Ramos (cell line): ENCODE data around the gene CCR5AS.
"Not testable (repeated sequence)": the region's sequence is repeated elsewhere in the genome, so short reads cannot be mapped to it uniquely, and the experiment has no call there.

Experiments used
- in situ Hi-C: fragments of 300-500 bp; cut with MboI; formaldehyde crosslinking; loops from one replicate; pipeline ENCODE4 v1.14.3; 2022; ENCODE audit warnings: low sequenced_read_pairs; ENCODE audit not compliant: unreplicated experiment

CCR5AS gene

DNA sequence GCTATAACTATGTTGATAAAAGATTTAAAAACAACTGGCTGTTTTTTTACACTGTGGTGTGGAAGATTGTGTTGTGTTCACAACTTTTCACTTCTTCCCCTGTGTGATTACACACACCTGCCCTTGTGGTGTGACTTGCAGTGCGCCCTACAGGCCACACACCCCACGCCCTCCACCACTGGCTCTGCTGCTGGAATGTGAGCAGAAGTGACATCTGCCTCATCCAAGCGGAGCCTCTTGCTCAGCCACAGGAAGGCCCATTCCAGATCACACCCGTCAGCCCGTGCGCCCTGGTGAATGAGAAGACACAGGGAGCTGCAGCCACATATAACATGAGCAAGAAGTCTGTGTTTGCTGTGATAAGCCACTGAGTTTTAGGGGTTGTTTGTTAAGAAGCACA lies 46.0 kb downstream of the CCR5AS start:
- in situ Hi-C loops, result no loop called here

DNA sequence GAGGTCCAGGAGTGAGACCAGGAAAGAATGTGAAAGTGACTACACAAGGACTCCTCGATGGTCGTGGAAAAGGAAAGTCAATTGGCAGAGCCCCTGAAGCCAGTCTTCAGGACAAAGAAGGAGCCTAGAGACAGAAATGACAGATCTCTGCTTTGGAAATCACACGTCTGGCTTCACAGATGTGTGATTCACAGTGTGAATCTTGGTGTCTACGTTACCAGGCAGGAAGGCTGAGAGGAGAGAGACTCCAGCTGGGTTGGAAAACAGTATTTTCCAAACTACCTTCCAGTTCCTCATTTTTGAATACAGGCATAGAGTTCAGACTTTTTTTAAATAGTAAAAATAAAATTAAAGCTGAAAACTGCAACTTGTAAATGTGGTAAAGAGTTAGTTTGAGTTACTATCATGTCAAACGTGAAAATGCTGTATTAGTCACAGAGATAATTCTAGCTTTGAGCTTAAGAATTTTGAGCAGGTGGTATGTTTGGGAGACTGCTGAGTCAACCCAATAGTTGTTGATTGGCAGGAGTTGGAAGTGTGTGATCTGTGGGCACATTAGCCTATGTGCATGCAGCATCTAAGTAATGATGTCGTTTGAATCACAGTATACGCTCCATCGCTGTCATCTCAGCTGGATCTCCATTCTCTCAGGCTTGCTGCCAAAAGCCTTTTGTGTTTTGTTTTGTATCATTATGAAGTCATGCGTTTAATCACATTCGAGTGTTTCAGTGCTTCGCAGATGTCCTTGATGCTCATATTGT lies 47.0 kb downstream of the CCR5AS start:
- in situ Hi-C loops, result no loop called here

DNA sequence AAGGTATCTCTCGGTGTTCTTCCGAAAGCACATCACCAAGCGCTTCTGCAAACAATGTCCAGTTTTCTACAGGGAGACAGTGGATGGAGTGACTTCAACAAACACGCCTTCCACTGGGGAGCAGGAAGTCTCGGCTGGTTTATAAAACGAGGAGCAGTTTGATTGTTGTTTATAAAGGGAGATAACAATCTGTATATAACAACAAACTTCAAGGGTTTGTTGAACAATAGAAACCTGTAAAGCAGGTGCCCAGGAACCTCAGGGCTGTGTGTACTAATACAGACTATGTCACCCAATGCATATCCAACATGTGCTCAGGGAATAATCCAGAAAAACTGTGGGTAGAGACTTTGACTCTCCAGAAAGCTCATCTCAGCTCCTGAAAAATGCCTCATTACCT lies 48.4 kb downstream of the CCR5AS start:
- in situ Hi-C loops, result no loop called here

GRCh38 chr3:46356909-46357308 lies 50.0 kb downstream of the CCR5AS start:
- in situ Hi-C loops, result no loop called here

DNA sequence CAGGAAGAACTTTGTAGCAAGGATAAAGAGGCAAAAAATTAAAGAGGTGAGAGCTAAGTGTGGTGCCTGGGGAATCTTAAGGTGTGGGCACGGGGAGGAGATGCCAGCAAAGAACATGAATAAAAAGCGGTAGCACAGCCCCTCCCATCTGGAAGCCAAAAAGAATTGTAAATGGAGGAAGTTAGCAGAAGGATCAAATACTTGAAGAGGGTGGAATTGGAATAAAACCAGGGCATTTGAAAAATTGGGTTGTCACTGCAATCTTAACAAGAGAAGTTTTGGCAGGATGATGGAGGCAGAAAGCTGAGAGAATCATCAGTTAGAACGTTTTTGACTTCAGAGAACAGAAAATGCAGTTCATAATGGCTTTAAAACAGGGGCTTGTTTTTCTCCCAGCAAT lies 50.6 kb downstream of the CCR5AS start:
- in situ Hi-C loops, result no loop called here

DNA sequence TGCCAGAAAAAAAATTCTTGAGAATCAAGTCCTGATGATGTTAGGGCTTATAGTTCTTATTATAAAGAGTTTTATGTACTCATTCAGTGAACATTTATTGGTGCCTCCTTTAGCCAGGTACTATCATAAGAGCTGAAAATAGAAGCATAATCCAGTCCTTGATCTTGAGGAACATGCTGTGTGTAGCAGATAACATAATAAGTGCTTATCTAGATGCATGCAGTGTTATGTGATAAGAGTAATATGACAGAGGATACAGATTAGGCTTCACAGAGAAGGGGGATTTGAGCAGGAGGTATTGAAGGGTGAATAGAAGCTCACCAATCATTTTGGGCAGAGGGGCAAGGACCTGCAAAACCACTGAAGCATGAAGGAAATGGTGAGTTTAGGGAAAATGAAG lies 51.9 kb downstream of the CCR5AS start:
- in situ Hi-C loops, result no loop called here

DNA sequence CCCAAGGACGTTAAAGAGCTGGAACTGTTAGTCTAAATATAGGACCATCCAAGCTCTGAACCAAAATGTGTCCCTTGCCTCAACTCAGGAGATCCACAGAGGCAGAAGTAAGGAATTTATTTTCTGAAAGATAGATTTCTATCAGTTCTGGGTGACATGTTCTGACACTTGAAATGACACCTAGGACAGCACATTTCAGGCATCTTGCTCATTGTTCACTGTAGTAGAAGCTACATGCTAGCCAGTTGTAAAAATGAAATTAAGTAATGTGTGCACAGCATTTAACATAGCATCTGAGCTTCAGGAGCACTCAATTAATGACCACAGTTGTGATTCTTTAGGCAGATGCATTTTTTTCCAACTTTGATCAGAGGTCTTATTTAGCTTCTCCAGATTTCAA lies 52.4 kb downstream of the CCR5AS start:
- in situ Hi-C loops, result no loop called here

DNA sequence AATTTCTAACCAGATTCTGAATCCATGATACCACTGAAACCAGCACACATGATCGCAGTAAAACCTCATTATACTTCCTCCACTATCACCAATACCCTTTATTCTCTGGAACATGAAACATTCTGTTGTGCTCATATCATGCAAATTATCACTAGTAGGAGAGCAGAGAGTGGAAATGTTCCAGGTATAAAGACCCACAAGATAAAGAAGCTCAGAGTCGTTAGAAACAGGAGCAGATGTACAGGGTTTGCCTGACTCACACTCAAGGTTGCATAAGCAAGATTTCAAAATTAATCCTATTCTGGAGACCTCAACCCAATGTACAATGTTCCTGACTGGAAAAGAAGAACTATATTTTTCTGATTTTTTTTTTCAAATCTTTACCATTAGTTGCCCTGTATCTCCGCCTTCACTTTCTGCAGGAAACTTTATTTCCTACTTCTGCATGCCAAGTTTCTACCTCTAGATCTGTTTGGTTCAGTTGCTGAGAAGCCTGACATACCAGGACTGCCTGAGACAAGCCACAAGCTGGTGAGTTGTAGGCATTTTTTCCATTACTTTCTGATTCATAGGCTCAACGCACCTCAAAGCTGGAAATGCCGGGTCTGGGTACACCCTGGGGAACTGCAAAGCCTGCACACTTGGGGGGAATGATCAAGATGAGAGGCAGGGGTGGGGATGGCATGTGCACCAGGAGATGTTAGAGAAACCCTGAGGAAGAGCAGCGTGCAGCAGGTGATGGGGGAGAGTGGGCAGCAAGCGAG lies 53.0 kb downstream of the CCR5AS start, which contains the start of gene CCR2:
Gene CCR2 (plus strand): TSS at position 465 of the 764 bp plus-strand sequence. CDS start 3,417 bp downstream, outside the sequence.
- in situ Hi-C loops, result no loop called here

GRCh38 chr3:46353090-46353489 lies 53.8 kb downstream of the CCR5AS start:
- in situ Hi-C loops, result no loop called here

- in situ Hi-C loops, result no loop called here
Observed at GRCh38 chr3:46351646-46352045, 55.2 kb downstream of the CCR5AS start.

DNA sequence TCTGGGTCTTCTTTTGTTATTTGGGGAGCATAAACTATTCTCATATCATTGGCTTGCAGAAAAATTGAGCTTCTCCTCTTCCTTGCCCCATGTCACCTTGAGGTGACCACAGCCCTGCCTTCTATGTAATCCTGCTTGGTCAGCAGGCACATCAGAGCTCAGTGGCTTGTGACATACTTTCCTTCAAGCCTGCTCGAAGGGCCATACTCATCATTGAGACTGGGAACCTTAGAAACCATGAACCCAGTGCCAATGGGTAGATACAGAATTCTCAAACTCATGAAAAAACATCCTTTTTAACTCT lies 56.7 kb downstream of the CCR5AS start:
- in situ Hi-C loops, result no loop called here

- in situ Hi-C loops, result no loop called here
Observed at GRCh38 chr3:46349484-46350261, 57.2 kb downstream of the CCR5AS start.

DNA sequence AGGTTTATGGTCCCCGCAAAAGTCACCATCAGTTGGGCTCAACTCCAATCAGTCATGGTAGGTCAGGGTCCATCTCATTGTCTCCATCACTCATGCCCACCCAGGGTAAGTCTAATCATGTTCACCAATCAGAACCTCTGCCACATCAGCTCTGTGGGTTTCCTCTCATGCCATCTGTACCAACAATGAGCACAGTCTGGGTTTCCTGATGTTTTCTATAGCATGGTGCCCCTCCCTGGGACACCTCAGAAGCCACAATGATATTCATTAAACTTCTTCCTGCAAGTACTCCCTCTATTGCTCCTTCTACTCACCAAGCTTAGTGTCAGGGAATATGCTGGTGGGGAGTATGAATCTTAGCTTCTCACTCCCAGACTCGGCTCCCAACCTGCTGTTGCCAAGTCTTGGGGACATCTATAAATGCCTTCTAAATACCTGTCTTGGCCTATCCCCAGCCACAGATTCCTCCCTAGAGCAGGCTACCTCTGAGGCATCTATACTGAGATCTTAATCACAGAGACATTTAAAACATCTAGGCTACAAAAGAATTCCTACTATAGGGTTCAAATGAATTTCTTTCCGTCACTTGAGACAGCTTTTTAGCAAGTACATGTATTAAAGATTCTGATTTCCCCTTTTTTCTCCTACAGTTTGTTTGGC lies 57.9 kb downstream of the CCR5AS start:
- in situ Hi-C loops, result no loop called here

- in situ Hi-C loops, result no loop called here
Observed at GRCh38 chr3:46344476-46344875, 62.4 kb downstream of the CCR5AS start.

- in situ Hi-C loops, result no loop called here
Observed at GRCh38 chr3:46338840-46339239, 68.0 kb downstream of the CCR5AS start.

- in situ Hi-C loops, result no loop called here
Observed at GRCh38 chr3:46337911-46338310, 69.0 kb downstream of the CCR5AS start.

GRCh38 chr3:46335541-46335940 lies 71.3 kb downstream of the CCR5AS start:
- in situ Hi-C loops, result no loop called here

DNA sequence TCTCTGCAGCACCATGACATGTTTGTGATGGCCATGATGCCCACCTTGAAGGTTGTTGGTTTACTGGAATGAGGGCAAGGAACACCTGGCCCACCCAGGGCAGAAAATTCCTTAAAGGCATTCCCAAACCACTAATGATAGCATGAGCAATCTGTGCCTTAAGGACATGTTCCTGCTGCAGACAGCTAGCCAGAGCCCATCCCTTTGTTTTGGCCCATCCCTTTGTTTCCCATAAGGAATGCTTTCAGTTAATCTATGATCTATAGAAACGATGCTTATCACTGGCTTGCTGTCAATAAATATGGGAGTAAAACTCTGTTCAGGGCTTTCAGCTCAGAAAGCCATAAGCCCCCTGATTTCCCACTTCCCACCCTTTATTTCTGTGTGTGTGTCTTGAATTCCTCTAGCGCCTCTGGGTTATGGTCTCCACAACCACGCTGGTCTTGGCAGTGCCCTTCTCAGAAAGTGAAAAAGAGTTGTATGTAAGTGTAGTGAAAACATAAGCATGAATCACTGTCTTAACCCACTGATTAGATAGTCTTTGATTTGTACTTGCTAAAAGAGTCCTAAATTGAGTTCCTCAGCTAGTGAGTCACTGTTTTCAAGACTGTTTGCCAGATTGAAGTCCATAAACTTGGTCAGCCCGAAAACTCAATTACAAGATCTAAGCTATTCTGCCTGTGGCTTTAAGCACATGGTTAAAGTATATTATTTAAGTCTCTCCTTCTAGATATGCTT lies 72.0 kb downstream of the CCR5AS start:
- in situ Hi-C loops, result no loop called here

DNA sequence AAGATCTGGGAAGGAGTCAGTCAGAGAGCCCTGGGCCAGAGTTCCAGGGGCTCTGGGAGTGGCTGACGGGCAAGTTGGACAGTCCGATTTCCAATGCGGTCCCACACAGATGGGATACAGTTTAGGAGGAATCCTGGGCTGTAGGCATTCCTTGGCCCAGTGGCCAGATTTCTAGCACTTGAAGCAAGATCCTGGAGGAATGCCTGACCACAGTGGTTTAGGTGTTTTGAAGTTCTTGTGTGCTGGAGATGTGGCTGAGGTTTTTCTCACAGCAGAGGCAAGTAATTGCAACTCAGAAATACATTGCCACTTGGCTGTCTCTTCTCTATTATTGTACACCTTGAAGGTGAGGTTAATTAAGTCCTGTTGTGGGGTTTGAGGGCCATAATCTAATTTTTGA lies 76.2 kb downstream of the CCR5AS start:
- in situ Hi-C loops, result not testable (repeated sequence)
